CD8-positive, alpha-beta memory T cell (primary cell): Measurements from ENCODE around the gene ARL4C. TPM values are rescaled to one million over a fixed set of nuclear protein-coding genes. Genes with fewer than 3 reads are reported as not detected.
A peak's percentile ranks its signal among the peaks of the same experiment; 100 is the strongest.

Experiments used
- CTCF ChIA-PET: fragments of 350-600 bp; sonication (Branson Sonifier 250); formaldehyde crosslinking; loops from one replicate; lab custom pipeline; 2021; ENCODE audit warnings: antibody characterized with exemption; lab: Charles Lee
- POLR2A ChIA-PET: fragments of 350-600 bp; sonication (Branson Sonifier 250); formaldehyde crosslinking; loops from one replicate; lab custom pipeline; 2021; ENCODE audit warnings: antibody characterized with exemption; lab: Charles Lee
- DNase-seq, 5 donors: peaks; one replicate each; pipeline versions ENCODE4 v3.0.0 to v3.0.0-alpha.2; 2020 to 2022; ENCODE audit warnings: mixed read lengths in 1 of 5
- H3K27ac ChIP-seq: one replicate; pipeline ENCODE4 v1.7.0; 2013; ENCODE audit warnings: low read depth, mild to moderate bottlenecking, low read length, moderate library complexity
- H3K27me3 ChIP-seq: 2 replicates; pipeline ENCODE4 v1.7.0; 2013; ENCODE audit warnings: low read length, mild to moderate bottlenecking; ENCODE audit not compliant: insufficient read depth, poor library complexity, severe bottlenecking
- H3K36me3 ChIP-seq: 2 replicates; pipeline ENCODE4 v1.7.0; 2013; ENCODE audit warnings: mild to moderate bottlenecking, low read length, moderate library complexity; ENCODE audit not compliant: insufficient read depth
- H3K4me1 ChIP-seq: 2 replicates; pipeline ENCODE4 v1.7.0; 2013; ENCODE audit warnings: mild to moderate bottlenecking, low read length, moderate library complexity; ENCODE audit not compliant: insufficient read depth
- H3K4me3 ChIP-seq: 2 replicates; pipeline ENCODE4 v1.7.0; 2013; ENCODE audit warnings: mild to moderate bottlenecking, low read length
- H3K9me3 ChIP-seq: 2 replicates; pipeline ENCODE4 v1.7.0; 2013; ENCODE audit warnings: mild to moderate bottlenecking, low read length
- H3K27ac Mint-ChIP-seq, 8 donors: one replicate each; pipeline ENCODE4 v1.8.0; 2020 to 2021; ENCODE audit warnings: mixed read lengths in 8 of 8, mild to moderate bottlenecking in 6 of 8, inconsistent platforms in 3 of 8, moderate library complexity in 3 of 8
- H3K27me3 Mint-ChIP-seq, 2 donors: one replicate each; pipeline ENCODE4 v1.8.0; 2020 to 2021; ENCODE audit warnings: mixed read lengths in 2 of 2, mild to moderate bottlenecking in 1 of 2, moderate library complexity in 1 of 2
- H3K36me3 Mint-ChIP-seq, 3 donors: one replicate each; pipeline ENCODE4 v1.8.0; 2020 to 2021; ENCODE audit warnings: mixed read lengths in 3 of 3, inconsistent platforms in 1 of 3, mild to moderate bottlenecking in 1 of 3
- H3K4me1 Mint-ChIP-seq, 3 donors: one replicate each; pipeline ENCODE4 v1.8.0; 2020 to 2021; ENCODE audit warnings: mixed read lengths in 3 of 3, inconsistent platforms in 1 of 3, mild to moderate bottlenecking in 1 of 3
- H3K4me3 Mint-ChIP-seq, 7 donors: one replicate each; pipeline ENCODE4 v1.8.0; 2020 to 2021; ENCODE audit warnings: mixed read lengths in 7 of 7, mild to moderate bottlenecking in 6 of 7, moderate library complexity in 4 of 7, inconsistent platforms in 2 of 7
- H3K9me3 Mint-ChIP-seq, 5 donors: one replicate each; pipeline ENCODE4 v1.8.0; 2020 to 2022; ENCODE audit warnings: mixed read lengths in 5 of 5, mild to moderate bottlenecking in 3 of 5, moderate library complexity in 2 of 5, inconsistent platforms in 1 of 5
- polyA plus RNA-seq: library from polyadenylated mRNA; unstranded; fragments of 300-500 nt; fragmentation: Illumina TruSeq; gene quantifications from one replicate; pipeline ENCODE4 v1.2.3, GENCODE V29; 2021
- total RNA-seq, 2 experiments: library from RNA; stranded (reverse); gene quantifications; one replicate each; pipeline ENCODE4 v1.2.3, GENCODE V29; 2021

The ARL4C gene
- total and polyA plus RNA-seq, 3 experiments from 2014 or later: 54.0 to 247 (median 54.7) TPM

- peaks cover 68 to 86% (median 83%) of the 10 kb centered on the region in 3 donors for H3K4me1 Mint-ChIP-seq
- ChIA-PET POLR2A (interaction anchor here (1.0 kb wide), 2 partner anchors 9 to 22 kb away, joined by 3 to 8 read pairs; no protein-coding TSS in a partner anchor), CTCF (interaction anchor here (1.2 to 2.5 kb wide), 3 partner anchors 12 to 18 kb away, joined by 3 to 12 read pairs (median 6); no protein-coding TSS in a partner anchor)
- Histone ChIP-seq H3K27ac (no peak overlapping the region), H3K4me3 (no peak overlapping the region), H3K27me3 (no peaks in the 10 kb centered on the region), H3K36me3 (no peaks in the 10 kb centered on the region), H3K4me1 (peaks cover 90% of the 10 kb centered on the region), H3K9me3 (no peaks in the 10 kb centered on the region)
- H3K27me3 Mint-ChIP-seq: peaks cover 0 to 4% of the 10 kb centered on the region in 2 donors
- peaks cover 0 to 9% (median 5%) of the 10 kb centered on the region in 3 donors for H3K36me3 Mint-ChIP-seq
- peak overlapping the region; percentile 88 to 100 (median 99) for H3K27ac Mint-ChIP-seq
- DNase-seq: peak in 4 of 5 donors; percentile 60 to 75 (median 65)
- H3K4me3 Mint-ChIP-seq: peak overlapping the region; percentile 1 to 79 (median 68)
- H3K9me3 Mint-ChIP-seq: peaks cover 0 to 9% (median 0%) of the 10 kb centered on the region in 5 donors
Observed at GRCh38 chr2:234444893-234445292, 52.0 kb downstream of the ARL4C start.

- H3K4me1 Mint-ChIP-seq: peaks cover 69 to 89% (median 85%) of the 10 kb centered on the region in 3 donors
- no peaks in the 10 kb centered on the region for H3K9me3 ChIP-seq
- H3K9me3 Mint-ChIP-seq: peaks cover 0 to 9% (median 0%) of the 10 kb centered on the region in 5 donors
- no peak overlapping the region for H3K27ac ChIP-seq
- no peaks in the 10 kb centered on the region for H3K36me3 ChIP-seq
- peak overlapping the region; percentile 88 to 100 (median 99) for H3K27ac Mint-ChIP-seq
- no peak for DNase-seq
- no peak overlapping the region for H3K4me3 ChIP-seq
- H3K4me1 ChIP-seq: peaks cover 88% of the 10 kb centered on the region
- ChIA-PET CTCF (interaction anchor here (0.8 to 1.8 kb wide), 5 partner anchors 12 to 57 kb away, joined by 3 to 6 read pairs (median 3); no protein-coding TSS in a partner anchor), POLR2A (interaction anchor here (0.5 to 1.0 kb wide), 3 partner anchors 10 to 307 kb away, joined by 3 to 8 read pairs (median 3); no protein-coding TSS in a partner anchor)
- H3K27me3 Mint-ChIP-seq: peaks cover 0 to 4% of the 10 kb centered on the region in 2 donors
- H3K36me3 Mint-ChIP-seq: peaks cover 0 to 8% (median 5%) of the 10 kb centered on the region in 3 donors
- H3K27me3 ChIP-seq: no peaks in the 10 kb centered on the region
- peak overlapping the region in 2 of 7 donors; percentile 14 to 77 for H3K4me3 Mint-ChIP-seq
Observed at GRCh38 chr2:234444242-234444730, 52.6 kb downstream of the ARL4C start.
